ENCODE measurements around the gene MEI1.

DNA sequence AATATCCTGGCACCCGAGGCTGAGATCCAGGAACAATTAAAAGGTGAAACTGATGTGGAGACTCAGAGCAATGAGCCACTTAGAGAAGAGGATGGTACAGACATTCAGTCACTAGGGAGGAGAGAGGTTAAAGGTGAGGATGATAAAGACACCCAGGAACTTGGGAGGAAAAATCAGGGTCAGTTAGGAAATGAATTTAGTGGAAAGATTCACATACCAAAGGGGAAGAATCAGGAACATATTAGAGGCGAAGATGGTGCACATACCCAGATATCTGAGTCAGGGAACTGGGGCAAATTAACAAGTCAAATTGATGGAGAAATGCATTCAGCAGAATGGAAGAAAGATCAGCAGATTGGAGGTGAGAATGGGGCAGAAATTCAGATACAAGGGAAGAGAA lies 4.1 kb upstream of the MEI1 start:
- TF ChIP-seq ZNF696 (CRISPR knock-in tag; conservative IDR thresholded peaks at IDR 0.05) (no peak), POLR2AphosphoS5 (IDR thresholded peaks at IDR 0.05; ENCODE audit: control insufficient read depth, insufficient read depth, low read depth, low read length) (no peak), ZFP36 (IDR thresholded peaks at IDR 0.05; ENCODE audit: low read depth, low read length, partially characterized antibody) (no peak), EP400 (IDR thresholded peaks at IDR 0.05) (no peak), ZNF3 (CRISPR knock-in tag; IDR thresholded peaks at IDR 0.05) (no peak)
- TF ChIP-seq, protein P1, sequence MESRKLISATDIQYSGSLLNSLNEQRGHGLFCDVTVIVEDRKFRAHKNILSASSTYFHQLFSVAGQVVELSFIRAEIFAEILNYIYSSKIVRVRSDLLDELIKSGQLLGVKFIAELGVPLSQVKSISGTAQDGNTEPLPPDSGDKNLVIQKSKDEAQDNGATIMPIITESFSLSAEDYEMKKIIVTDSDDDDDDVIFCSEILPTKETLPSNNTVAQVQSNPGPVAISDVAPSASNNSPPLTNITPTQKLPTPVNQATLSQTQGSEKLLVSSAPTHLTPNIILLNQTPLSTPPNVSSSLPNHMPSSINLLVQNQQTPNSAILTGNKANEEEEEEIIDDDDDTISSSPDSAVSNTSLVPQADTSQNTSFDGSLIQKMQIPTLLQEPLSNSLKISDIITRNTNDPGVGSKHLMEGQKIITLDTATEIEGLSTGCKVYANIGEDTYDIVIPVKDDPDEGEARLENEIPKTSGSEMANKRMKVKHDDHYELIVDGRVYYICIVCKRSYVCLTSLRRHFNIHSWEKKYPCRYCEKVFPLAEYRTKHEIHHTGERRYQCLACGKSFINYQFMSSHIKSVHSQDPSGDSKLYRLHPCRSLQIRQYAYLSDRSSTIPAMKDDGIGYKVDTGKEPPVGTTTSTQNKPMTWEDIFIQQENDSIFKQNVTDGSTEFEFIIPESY (CRISPR knock-in tag; IDR thresholded peaks at IDR 0.05): no peak
- TF ChIP-seq, protein P2, sequence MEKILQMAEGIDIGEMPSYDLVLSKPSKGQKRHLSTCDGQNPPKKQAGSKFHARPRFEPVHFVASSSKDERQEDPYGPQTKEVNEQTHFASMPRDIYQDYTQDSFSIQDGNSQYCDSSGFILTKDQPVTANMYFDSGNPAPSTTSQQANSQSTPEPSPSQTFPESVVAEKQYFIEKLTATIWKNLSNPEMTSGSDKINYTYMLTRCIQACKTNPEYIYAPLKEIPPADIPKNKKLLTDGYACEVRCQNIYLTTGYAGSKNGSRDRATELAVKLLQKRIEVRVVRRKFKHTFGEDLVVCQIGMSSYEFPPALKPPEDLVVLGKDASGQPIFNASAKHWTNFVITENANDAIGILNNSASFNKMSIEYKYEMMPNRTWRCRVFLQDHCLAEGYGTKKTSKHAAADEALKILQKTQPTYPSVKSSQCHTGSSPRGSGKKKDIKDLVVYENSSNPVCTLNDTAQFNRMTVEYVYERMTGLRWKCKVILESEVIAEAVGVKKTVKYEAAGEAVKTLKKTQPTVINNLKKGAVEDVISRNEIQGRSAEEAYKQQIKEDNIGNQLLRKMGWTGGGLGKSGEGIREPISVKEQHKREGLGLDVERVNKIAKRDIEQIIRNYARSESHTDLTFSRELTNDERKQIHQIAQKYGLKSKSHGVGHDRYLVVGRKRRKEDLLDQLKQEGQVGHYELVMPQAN (IDR thresholded peaks at IDR 0.05; ENCODE audit: borderline replicate concordance): no peak
- TF ChIP-seq, protein P3, sequence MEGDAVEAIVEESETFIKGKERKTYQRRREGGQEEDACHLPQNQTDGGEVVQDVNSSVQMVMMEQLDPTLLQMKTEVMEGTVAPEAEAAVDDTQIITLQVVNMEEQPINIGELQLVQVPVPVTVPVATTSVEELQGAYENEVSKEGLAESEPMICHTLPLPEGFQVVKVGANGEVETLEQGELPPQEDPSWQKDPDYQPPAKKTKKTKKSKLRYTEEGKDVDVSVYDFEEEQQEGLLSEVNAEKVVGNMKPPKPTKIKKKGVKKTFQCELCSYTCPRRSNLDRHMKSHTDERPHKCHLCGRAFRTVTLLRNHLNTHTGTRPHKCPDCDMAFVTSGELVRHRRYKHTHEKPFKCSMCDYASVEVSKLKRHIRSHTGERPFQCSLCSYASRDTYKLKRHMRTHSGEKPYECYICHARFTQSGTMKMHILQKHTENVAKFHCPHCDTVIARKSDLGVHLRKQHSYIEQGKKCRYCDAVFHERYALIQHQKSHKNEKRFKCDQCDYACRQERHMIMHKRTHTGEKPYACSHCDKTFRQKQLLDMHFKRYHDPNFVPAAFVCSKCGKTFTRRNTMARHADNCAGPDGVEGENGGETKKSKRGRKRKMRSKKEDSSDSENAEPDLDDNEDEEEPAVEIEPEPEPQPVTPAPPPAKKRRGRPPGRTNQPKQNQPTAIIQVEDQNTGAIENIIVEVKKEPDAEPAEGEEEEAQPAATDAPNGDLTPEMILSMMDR (IDR thresholded peaks at IDR 0.05 in 2 of 3, conservative IDR thresholded peaks at IDR 0.05 in 1 of 3; ENCODE audit: insufficient read depth in 2 of 3, low read depth in 1 of 3, low read length in 3 of 3): no peak
- TF ChIP-seq, protein P4, sequence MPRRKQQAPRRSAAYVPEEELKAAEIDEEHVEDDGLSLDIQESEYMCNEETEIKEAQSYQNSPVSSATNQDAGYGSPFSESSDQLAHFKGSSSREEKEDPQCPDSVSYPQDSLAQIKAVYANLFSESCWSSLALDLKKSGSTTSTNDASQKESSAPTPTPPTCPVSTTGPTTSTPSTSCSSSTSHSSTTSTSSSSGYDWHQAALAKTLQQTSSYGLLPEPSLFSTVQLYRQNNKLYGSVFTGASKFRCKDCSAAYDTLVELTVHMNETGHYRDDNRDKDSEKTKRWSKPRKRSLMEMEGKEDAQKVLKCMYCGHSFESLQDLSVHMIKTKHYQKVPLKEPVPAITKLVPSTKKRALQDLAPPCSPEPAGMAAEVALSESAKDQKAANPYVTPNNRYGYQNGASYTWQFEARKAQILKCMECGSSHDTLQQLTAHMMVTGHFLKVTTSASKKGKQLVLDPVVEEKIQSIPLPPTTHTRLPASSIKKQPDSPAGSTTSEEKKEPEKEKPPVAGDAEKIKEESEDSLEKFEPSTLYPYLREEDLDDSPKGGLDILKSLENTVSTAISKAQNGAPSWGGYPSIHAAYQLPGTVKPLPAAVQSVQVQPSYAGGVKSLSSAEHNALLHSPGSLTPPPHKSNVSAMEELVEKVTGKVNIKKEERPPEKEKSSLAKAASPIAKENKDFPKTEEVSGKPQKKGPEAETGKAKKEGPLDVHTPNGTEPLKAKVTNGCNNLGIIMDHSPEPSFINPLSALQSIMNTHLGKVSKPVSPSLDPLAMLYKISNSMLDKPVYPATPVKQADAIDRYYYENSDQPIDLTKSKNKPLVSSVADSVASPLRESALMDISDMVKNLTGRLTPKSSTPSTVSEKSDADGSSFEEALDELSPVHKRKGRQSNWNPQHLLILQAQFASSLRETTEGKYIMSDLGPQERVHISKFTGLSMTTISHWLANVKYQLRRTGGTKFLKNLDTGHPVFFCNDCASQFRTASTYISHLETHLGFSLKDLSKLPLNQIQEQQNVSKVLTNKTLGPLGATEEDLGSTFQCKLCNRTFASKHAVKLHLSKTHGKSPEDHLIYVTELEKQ (CRISPR knock-in tag; IDR thresholded peaks at IDR 0.05): no peak
- TF ChIP-seq, protein P5, sequence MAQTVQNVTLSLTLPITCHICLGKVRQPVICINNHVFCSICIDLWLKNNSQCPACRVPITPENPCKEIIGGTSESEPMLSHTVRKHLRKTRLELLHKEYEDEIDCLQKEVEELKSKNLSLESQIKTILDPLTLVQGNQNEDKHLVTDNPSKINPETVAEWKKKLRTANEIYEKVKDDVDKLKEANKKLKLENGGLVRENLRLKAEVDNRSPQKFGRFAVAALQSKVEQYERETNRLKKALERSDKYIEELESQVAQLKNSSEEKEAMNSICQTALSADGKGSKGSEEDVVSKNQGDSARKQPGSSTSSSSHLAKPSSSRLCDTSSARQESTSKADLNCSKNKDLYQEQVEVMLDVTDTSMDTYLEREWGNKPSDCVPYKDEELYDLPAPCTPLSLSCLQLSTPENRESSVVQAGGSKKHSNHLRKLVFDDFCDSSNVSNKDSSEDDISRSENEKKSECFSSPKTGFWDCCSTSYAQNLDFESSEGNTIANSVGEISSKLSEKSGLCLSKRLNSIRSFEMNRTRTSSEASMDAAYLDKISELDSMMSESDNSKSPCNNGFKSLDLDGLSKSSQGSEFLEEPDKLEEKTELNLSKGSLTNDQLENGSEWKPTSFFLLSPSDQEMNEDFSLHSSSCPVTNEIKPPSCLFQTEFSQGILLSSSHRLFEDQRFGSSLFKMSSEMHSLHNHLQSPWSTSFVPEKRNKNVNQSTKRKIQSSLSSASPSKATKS (CRISPR knock-in tag; IDR thresholded peaks at IDR 0.05): no peak

All from K562 (cell line).